Uterus (tissue), 4 donors: Measurements from ENCODE around the gene BICD1. TPM values are rescaled to one million over a fixed set of nuclear protein-coding genes. Genes with fewer than 3 reads are reported as not detected.

Source experiments
- DNase-seq, 2 donors: peaks; one replicate each; pipeline ENCODE4 v3.0.0-alpha.2; 2019 to 2020
- H3K27ac ChIP-seq, 2 donors: fragments of 200-600 bp; sonication (generic); 1 replicate in 1 of 2; 2 replicates in 1 of 2; pipeline ENCODE4 v1.5.1; 2016 to 2018
- H3K27me3 ChIP-seq, 2 donors: fragments of 200-600 bp; sonication (generic); one replicate each; pipeline ENCODE4 v1.5.1; 2018 to 2019; ENCODE audit warnings: control low read depth in 1 of 2
- H3K36me3 ChIP-seq, 2 donors: fragments of 200-600 bp; sonication (generic); one replicate each; pipeline ENCODE4 v1.5.1; 2019; ENCODE audit warnings: control low read depth in 1 of 2
- H3K4me1 ChIP-seq, 2 donors: fragments of 200-600 bp; sonication (generic); one replicate each; pipeline ENCODE4 v1.5.1; 2018 to 2019; ENCODE audit warnings: control low read depth in 1 of 2
- H3K4me3 ChIP-seq, 2 donors: fragments of 200-600 bp; sonication (generic); 1 replicate in 1 of 2; 2 replicates in 1 of 2; pipeline ENCODE4 v1.5.1; 2018 to 2019; ENCODE audit warnings: mild to moderate bottlenecking in 1 of 2
- H3K9me3 ChIP-seq, 2 donors: fragments of 200-600 bp; sonication (generic); one replicate each; pipeline ENCODE4 v1.5.1; 2019; ENCODE audit warnings: control low read depth in 1 of 2
- CTCF ChIP-seq, 4 experiments: fragments of 200-600 bp in 2 of 4; fragments of 450-650 bp in 2 of 4; sonication (generic) in 2 of 4; IDR thresholded peaks; one replicate each; pipeline ENCODE4 v1.5.1; 2016 to 2019; ENCODE audit warnings: antibody characterized with exemption in 4 of 4, mild to moderate bottlenecking in 2 of 4, moderate library complexity in 1 of 4
- POLR2A ChIP-seq, 2 donors: fragments of 450-650 bp; IDR thresholded peaks; one replicate each; pipeline ENCODE4 v1.6.1; 2016; ENCODE audit warnings: antibody characterized with exemption in 2 of 2, mild to moderate bottlenecking in 1 of 2, moderate library complexity in 1 of 2
- intact Hi-C: fragments of 100-400 bp; cut with DNase I; formaldehyde crosslinking; loops from one replicate; pipeline ENCODE4 v1.15.1; 2023; ENCODE audit warnings: low total_unique reads
- total RNA-seq, 4 donors: library from RNA; depleted of rRNA in 3 of 4; stranded (reverse); fragments of >200 nt in 3 of 4; gene quantifications; one replicate each; pipeline versions ENCODE4 v1.1.0 to v1.2.4, GENCODE V29; 2014 to 2023
- donor health status: DM: yes; HTN: yes; CAD: no.

Gene BICD1
- total RNA-seq, 4 donors from 2014 or later, result 19.4 to 219 (median 40.9) TPM

- H3K4me1 ChIP-seq, result no peaks in the 10 kb centered on the region
- no peak overlapping the region for H3K4me3 ChIP-seq
- H3K27ac ChIP-seq, result no peak overlapping the region
- H3K36me3 ChIP-seq, result no peaks in the 10 kb centered on the region
- intact Hi-C loops, result no loop called here
- H3K9me3 ChIP-seq, result no peaks in the 10 kb centered on the region
- TF ChIP-seq CTCF (IDR thresholded peaks at IDR 0.05), result no peak
- no peak for TF ChIP-seq POLR2A (IDR thresholded peaks at IDR 0.05)
- no peak for DNase-seq
- no peaks in the 10 kb centered on the region for H3K27me3 ChIP-seq
Measured at GRCh38 chr12:32367381-32367780, 260.7 kb downstream of the BICD1 start.

- no peaks in the 10 kb centered on the region for H3K4me1 ChIP-seq
- no peaks in the 10 kb centered on the region for H3K36me3 ChIP-seq
- no peaks in the 10 kb centered on the region for H3K27me3 ChIP-seq
- TF ChIP-seq POLR2A (IDR thresholded peaks at IDR 0.05) (no peak), CTCF (IDR thresholded peaks at IDR 0.05) (no peak)
- no peak overlapping the region for H3K27ac ChIP-seq
- no peaks in the 10 kb centered on the region for H3K9me3 ChIP-seq
- intact Hi-C loops, result no loop called here
- no peak overlapping the region for H3K4me3 ChIP-seq
- DNase-seq, result no peak
Measured at GRCh38 chr12:32369202-32369601, 262.6 kb downstream of the BICD1 start.

- no peaks in the 10 kb centered on the region for H3K9me3 ChIP-seq
- no peaks in the 10 kb centered on the region for H3K27me3 ChIP-seq
- H3K4me1 ChIP-seq, result no peaks in the 10 kb centered on the region
- H3K4me3 ChIP-seq, result no peak overlapping the region
- H3K27ac ChIP-seq, result no peak overlapping the region
- H3K36me3 ChIP-seq, result no peaks in the 10 kb centered on the region
- no peak for TF ChIP-seq POLR2A (IDR thresholded peaks at IDR 0.05)
- no peak for TF ChIP-seq CTCF (IDR thresholded peaks at IDR 0.05)
- DNase-seq, result no peak
- intact Hi-C loops, result no loop called here
Measured at GRCh38 chr12:32377344-32378055, 270.9 kb downstream of the BICD1 start.

GRCh38 chr12:32379213-32379612 lies 272.6 kb downstream of the BICD1 start:
- H3K27ac ChIP-seq, result no peak overlapping the region
- no peaks in the 10 kb centered on the region for H3K36me3 ChIP-seq
- H3K27me3 ChIP-seq, result no peaks in the 10 kb centered on the region
- no peak for DNase-seq
- no peak for TF ChIP-seq POLR2A (IDR thresholded peaks at IDR 0.05)
- TF ChIP-seq CTCF (IDR thresholded peaks at IDR 0.05), result no peak
- no peak overlapping the region for H3K4me3 ChIP-seq
- intact Hi-C loops, result no loop called here
- H3K4me1 ChIP-seq, result no peaks in the 10 kb centered on the region
- no peaks in the 10 kb centered on the region for H3K9me3 ChIP-seq

GRCh38 chr12:32379667-32380066 lies 273.0 kb downstream of the BICD1 start:
- intact Hi-C loops, result no loop called here
- H3K9me3 ChIP-seq, result no peaks in the 10 kb centered on the region
- DNase-seq, result no peak
- no peaks in the 10 kb centered on the region for H3K36me3 ChIP-seq
- no peak overlapping the region for H3K27ac ChIP-seq
- TF ChIP-seq CTCF (IDR thresholded peaks at IDR 0.05) (no peak), POLR2A (IDR thresholded peaks at IDR 0.05) (no peak)
- no peaks in the 10 kb centered on the region for H3K27me3 ChIP-seq
- H3K4me3 ChIP-seq, result no peak overlapping the region
- no peaks in the 10 kb centered on the region for H3K4me1 ChIP-seq
